Mesothelial cell of epicardium (in vitro differentiated cells): Measurements from ENCODE around the gene FAM53B. TPM values are rescaled to one million over a fixed set of nuclear protein-coding genes. Genes with fewer than 3 reads are reported as not detected.

Source experiments
- DNase-seq, 2 experiments: peaks; one replicate each; pipeline ENCODE4 v3.0.0; 2021; ENCODE audit warnings: low spot score in 2 of 2; ENCODE audit not compliant: unreplicated experiment in 2 of 2
- H3K27ac Mint-ChIP-seq: 2 replicates; pipeline ENCODE4 v1.8.0; 2021; ENCODE audit warnings: mixed read lengths
- H3K27me3 Mint-ChIP-seq: 2 replicates; pipeline ENCODE4 v1.8.0; 2021; ENCODE audit warnings: low read depth, mixed read lengths
- H3K36me3 Mint-ChIP-seq: 2 replicates; pipeline ENCODE4 v1.8.0; 2021; ENCODE audit warnings: mixed read lengths
- H3K4me1 Mint-ChIP-seq: 2 replicates; pipeline ENCODE4 v1.8.0; 2021; ENCODE audit warnings: mixed read lengths
- H3K4me3 Mint-ChIP-seq: 2 replicates; pipeline ENCODE4 v1.8.0; 2021; ENCODE audit warnings: mild to moderate bottlenecking, moderate library complexity, mixed read lengths
- H3K9me3 Mint-ChIP-seq: 2 replicates; pipeline ENCODE4 v1.8.0; 2021; ENCODE audit warnings: mixed read lengths
- total RNA-seq: library from RNA; stranded (reverse); gene quantifications from 3 replicates; pipeline ENCODE4 v1.2.1, GENCODE V29; 2021
- TF ChIP-seq, protein P1 (sequence below): fragments of 200-600 bp; sonication (generic); IDR thresholded peaks from one replicate; pipeline ENCODE4 v1.5.0; 2021; ENCODE audit warnings: antibody characterized with exemption; ENCODE audit not compliant: unreplicated experiment

Gene FAM53B
- total RNA-seq, 1 donor from 2014 or later, result 42.0 TPM

GRCh38 chr10:124677749-124678556 lies 66.2 kb downstream of the FAM53B start:
- TF ChIP-seq, protein P1, sequence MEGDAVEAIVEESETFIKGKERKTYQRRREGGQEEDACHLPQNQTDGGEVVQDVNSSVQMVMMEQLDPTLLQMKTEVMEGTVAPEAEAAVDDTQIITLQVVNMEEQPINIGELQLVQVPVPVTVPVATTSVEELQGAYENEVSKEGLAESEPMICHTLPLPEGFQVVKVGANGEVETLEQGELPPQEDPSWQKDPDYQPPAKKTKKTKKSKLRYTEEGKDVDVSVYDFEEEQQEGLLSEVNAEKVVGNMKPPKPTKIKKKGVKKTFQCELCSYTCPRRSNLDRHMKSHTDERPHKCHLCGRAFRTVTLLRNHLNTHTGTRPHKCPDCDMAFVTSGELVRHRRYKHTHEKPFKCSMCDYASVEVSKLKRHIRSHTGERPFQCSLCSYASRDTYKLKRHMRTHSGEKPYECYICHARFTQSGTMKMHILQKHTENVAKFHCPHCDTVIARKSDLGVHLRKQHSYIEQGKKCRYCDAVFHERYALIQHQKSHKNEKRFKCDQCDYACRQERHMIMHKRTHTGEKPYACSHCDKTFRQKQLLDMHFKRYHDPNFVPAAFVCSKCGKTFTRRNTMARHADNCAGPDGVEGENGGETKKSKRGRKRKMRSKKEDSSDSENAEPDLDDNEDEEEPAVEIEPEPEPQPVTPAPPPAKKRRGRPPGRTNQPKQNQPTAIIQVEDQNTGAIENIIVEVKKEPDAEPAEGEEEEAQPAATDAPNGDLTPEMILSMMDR, result no peak
- Mint-ChIP-seq H3K27ac (peak overlapping the region; percentile 41), H3K4me1 (peaks cover 26% of the 10 kb centered on the region), H3K36me3 (peaks cover 15% of the 10 kb centered on the region), H3K4me3 (no peak overlapping the region), H3K27me3 (no peaks in the 10 kb centered on the region), H3K9me3 (no peaks in the 10 kb centered on the region)
- DNase-seq, result no peak

DNA sequence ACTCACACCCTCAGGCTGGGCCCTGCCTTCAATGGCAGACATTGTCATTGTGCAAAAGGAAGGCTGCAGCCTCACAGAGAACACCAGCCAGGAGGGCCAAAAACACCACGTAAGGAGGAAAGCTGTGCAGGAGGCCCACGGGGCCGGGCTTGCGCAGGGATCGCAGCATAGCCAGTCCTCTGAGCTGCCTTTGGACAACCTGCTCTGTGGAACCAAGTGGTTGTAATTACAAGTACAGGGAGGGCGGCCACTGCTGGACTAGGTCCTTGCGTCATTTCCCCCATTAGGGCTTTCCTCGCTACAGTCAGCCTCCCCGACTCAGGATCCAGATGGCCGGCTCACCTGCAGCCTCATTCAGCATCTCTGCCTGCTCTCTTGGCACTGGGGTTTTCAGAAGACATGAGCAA lies 66.9 kb downstream of the FAM53B start:
- DNase-seq, result no peak
- no peaks in the 10 kb centered on the region for H3K27me3 Mint-ChIP-seq
- H3K27ac Mint-ChIP-seq, result no peak overlapping the region
- peaks cover 31% of the 10 kb centered on the region for H3K4me1 Mint-ChIP-seq
- H3K9me3 Mint-ChIP-seq, result no peaks in the 10 kb centered on the region
- H3K36me3 Mint-ChIP-seq, result peaks cover 15% of the 10 kb centered on the region
- H3K4me3 Mint-ChIP-seq, result no peak overlapping the region
- TF ChIP-seq, protein P1, result no peak

DNA sequence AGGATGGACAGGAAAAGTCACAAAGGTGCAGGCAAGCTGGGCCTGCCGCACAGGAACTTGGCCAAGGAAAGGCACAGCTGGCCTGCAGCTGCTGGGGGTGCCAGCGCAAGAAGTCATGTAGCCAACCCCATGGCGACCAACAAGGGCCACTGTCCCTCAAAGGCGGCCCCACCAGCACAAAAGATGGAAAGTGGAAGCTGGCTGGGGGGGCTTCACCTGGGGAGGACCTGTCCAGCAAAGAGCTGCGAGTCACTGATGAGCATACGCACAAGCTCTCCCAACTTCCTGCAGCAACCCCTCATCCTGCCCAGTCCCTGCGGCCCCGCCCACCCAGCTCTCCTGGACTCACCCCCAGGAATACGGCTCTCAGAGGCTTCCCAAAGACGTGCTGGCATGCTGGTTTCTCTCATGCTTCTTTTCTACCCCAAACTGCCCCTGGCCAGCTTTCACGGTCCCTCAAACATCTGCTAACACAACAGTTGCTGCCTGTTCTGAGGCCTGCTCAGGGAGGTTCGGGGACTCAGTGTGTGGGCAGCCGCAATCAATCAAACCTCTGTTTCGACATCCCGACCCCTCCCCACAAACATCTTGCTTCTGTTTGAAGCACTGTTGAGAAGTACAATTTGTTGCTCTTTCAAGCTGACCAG lies 67.6 kb downstream of the FAM53B start:
- no peak overlapping the region for H3K27ac Mint-ChIP-seq

GRCh38 chr10:124675824-124676223 lies 68.4 kb downstream of the FAM53B start:
- H3K4me1 Mint-ChIP-seq, result peaks cover 36% of the 10 kb centered on the region
- no peak overlapping the region for H3K27ac Mint-ChIP-seq
- H3K4me3 Mint-ChIP-seq, result no peak overlapping the region
- H3K27me3 Mint-ChIP-seq, result no peaks in the 10 kb centered on the region
- H3K9me3 Mint-ChIP-seq, result no peaks in the 10 kb centered on the region
- TF ChIP-seq, protein P1, result no peak
- peaks cover 9% of the 10 kb centered on the region for H3K36me3 Mint-ChIP-seq
- DNase-seq, result no peak

More for the DNA sequence above, 67.6 kb downstream of the FAM53B start:
- TF ChIP-seq, protein P1, result no peak
- Mint-ChIP-seq H3K4me1 (peaks cover 33% of the 10 kb centered on the region), H3K4me3 (no peak overlapping the region), H3K27me3 (no peaks in the 10 kb centered on the region), H3K36me3 (peaks cover 12% of the 10 kb centered on the region), H3K9me3 (no peaks in the 10 kb centered on the region)
- DNase-seq, result no peak

DNA sequence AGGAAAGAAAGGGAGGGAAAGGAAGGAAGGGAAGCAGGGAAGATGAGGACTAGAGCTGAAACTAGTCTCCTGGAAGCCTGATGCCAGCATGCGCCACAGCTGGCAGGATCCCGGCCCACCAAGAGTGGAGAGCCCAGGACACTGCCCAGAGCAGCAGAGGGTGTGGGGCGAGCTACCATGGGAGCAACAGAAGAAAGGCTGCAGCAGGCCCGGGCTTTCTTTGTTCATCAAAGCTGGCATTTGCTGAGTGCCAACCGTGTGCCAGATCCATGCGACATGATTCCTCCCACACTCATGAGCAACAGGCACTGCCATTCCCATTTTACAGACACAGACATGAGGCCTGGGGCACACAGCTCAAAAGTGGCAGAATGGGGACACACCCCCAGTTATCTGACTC lies 68.9 kb downstream of the FAM53B start:
- no peak for DNase-seq
- Mint-ChIP-seq H3K4me3 (no peak overlapping the region), H3K9me3 (no peaks in the 10 kb centered on the region), H3K27ac (peak overlapping the region; percentile 87), H3K4me1 (peaks cover 36% of the 10 kb centered on the region), H3K27me3 (no peaks in the 10 kb centered on the region), H3K36me3 (peaks cover 4% of the 10 kb centered on the region)
- TF ChIP-seq, protein P1, result no peak
